Natural killer cell (primary cell): ENCODE measurements around the gene ROBO1. TPM values are rescaled to one million over a fixed set of nuclear protein-coding genes. Genes with fewer than 3 reads are reported as not detected.

Experiments used
- ATAC-seq, 3 donors: fragments of 150-1000 bp in 2 of 3; fragments of 200-7000 bp in 1 of 3; cut with Tn5 transposase; 1 replicate in 1 of 3; 2 replicates in 2 of 3; pipeline ENCODE4 v1.10.0; 2021; ENCODE audit warnings: mild to moderate bottlenecking in 2 of 3, moderate library complexity in 2 of 3
- DNase-seq, 2 donors: peaks; one replicate each; pipeline versions ENCODE4 v3.0.0 to v3.0.0-alpha.2; 2013 to 2021; ENCODE audit warnings: mixed read lengths in 1 of 2
- H3K27ac ChIP-seq: one replicate; pipeline ENCODE4 v1.5.1; 2013; ENCODE audit warnings: mild to moderate bottlenecking, low read length
- H3K27me3 ChIP-seq: one replicate; pipeline ENCODE4 v1.6.1; 2013; ENCODE audit warnings: low read length; ENCODE audit not compliant: control insufficient read depth, insufficient read depth
- H3K36me3 ChIP-seq: one replicate; pipeline ENCODE4 v1.6.1; 2013; ENCODE audit warnings: low read length; ENCODE audit not compliant: control insufficient read depth, insufficient read depth
- H3K4me1 ChIP-seq: one replicate; pipeline ENCODE4 v1.6.1; 2013; ENCODE audit warnings: low read length; ENCODE audit not compliant: control insufficient read depth, insufficient read depth
- H3K4me3 ChIP-seq: one replicate; pipeline ENCODE4 v1.5.1; 2013; ENCODE audit warnings: low read length
- H3K9me3 ChIP-seq: one replicate; pipeline ENCODE4 v1.6.1; 2013; ENCODE audit warnings: low read length; ENCODE audit not compliant: control insufficient read depth, insufficient read depth
- H3K27ac Mint-ChIP-seq, 2 donors: one replicate each; pipeline ENCODE4 v1.8.0; 2022; ENCODE audit warnings: mild to moderate bottlenecking in 2 of 2, mixed read lengths in 2 of 2, moderate library complexity in 1 of 2
- H3K27me3 Mint-ChIP-seq, 2 donors: one replicate each; pipeline ENCODE4 v1.8.0; 2022; ENCODE audit warnings: low read depth in 2 of 2, mixed read lengths in 2 of 2
- H3K36me3 Mint-ChIP-seq: one replicate; pipeline ENCODE4 v1.8.0; 2022; ENCODE audit warnings: mixed read lengths
- H3K4me1 Mint-ChIP-seq, 2 donors: one replicate each; pipeline ENCODE4 v1.8.0; 2022; ENCODE audit warnings: mixed read lengths in 2 of 2
- H3K4me3 Mint-ChIP-seq: one replicate; pipeline ENCODE4 v1.8.0; 2022; ENCODE audit warnings: mild to moderate bottlenecking, moderate library complexity, mixed read lengths
- H3K9me3 Mint-ChIP-seq, 2 donors: one replicate each; pipeline ENCODE4 v1.8.0; 2022; ENCODE audit warnings: mixed read lengths in 2 of 2
- WGBS: methylation state at CpG from one replicate; pipeline ENCODE4 v1.1.7; 2013; ENCODE audit warnings: missing lambda C conversion rate; ENCODE audit not compliant: insufficient coverage; 5-methylcytosine and 5-hydroxymethylcytosine counted together
- intact Hi-C: fragments of 100-400 bp; cut with micrococcal nuclease; formaldehyde crosslinking; loops from one replicate; pipeline ENCODE4 v1.14.2; 2022
- total RNA-seq, 4 donors: library from RNA; stranded (reverse); fragments of 120-200 nt in 1 of 4; gene quantifications; one replicate each; pipeline versions ENCODE4 v1.2.3 to v1.2.4, GENCODE V29; 2013 to 2022
- TF ChIP-seq, protein P1 (sequence below): fragments of 200-600 bp; IDR thresholded peaks from one replicate; pipeline ENCODE4 v1.8.0; 2022; ENCODE audit warnings: antibody characterized with exemption

Gene ROBO1
- total RNA-seq, 3 donors from 2014 or later (not counting 1 experiment from before 2014, with no cell fraction given) = 0.07 TPM; not detected in 2

- no peaks in the 10 kb centered on the region for H3K4me1 Mint-ChIP-seq
These were observed 161.4 kb downstream of the ROBO1 start for GRCh38 chr3:79606414-79606813.

DNA sequence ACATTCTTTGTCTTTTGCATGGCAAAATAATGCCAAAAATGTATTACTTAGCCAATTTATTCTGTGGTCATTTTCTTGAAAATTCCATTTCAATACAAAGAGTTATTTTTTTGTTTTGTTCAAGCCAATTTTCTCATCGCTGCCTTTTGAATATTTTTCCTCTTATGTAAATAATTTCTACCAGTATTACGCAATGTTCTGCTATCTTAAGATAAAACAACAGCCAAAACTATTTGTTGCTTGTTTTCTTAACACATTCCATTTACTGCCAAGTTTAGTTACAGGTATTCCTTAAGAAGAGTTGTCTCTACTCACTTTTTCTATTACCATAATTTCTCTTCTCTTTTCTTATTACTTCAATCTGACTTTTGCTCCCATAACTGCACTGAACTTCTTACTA, 163.1 kb downstream of the ROBO1 start:
- H3K9me3 ChIP-seq = no peaks in the 10 kb centered on the region
- intact Hi-C loops = no loop called here
- no peak for ATAC-seq
- H3K27ac Mint-ChIP-seq = no peak overlapping the region
- no peaks in the 10 kb centered on the region for H3K27me3 ChIP-seq
- DNase-seq = no peak
- H3K4me1 ChIP-seq = no peaks in the 10 kb centered on the region
- no peak overlapping the region for H3K27ac ChIP-seq
- no peak overlapping the region for H3K4me3 Mint-ChIP-seq
- H3K36me3 Mint-ChIP-seq = no peaks in the 10 kb centered on the region
- no peaks in the 10 kb centered on the region for H3K36me3 ChIP-seq
- peaks cover 23 to 25% of the 10 kb centered on the region in 2 donors for H3K9me3 Mint-ChIP-seq
- TF ChIP-seq, protein P1, sequence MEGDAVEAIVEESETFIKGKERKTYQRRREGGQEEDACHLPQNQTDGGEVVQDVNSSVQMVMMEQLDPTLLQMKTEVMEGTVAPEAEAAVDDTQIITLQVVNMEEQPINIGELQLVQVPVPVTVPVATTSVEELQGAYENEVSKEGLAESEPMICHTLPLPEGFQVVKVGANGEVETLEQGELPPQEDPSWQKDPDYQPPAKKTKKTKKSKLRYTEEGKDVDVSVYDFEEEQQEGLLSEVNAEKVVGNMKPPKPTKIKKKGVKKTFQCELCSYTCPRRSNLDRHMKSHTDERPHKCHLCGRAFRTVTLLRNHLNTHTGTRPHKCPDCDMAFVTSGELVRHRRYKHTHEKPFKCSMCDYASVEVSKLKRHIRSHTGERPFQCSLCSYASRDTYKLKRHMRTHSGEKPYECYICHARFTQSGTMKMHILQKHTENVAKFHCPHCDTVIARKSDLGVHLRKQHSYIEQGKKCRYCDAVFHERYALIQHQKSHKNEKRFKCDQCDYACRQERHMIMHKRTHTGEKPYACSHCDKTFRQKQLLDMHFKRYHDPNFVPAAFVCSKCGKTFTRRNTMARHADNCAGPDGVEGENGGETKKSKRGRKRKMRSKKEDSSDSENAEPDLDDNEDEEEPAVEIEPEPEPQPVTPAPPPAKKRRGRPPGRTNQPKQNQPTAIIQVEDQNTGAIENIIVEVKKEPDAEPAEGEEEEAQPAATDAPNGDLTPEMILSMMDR = no peak
- H3K4me3 ChIP-seq = no peak overlapping the region
- WGBS = 54% methylated on average over 2 of the region's 2 CpGs
- H3K4me1 Mint-ChIP-seq = no peaks in the 10 kb centered on the region
- H3K27me3 Mint-ChIP-seq = no peaks in the 10 kb centered on the region

More at GRCh38 chr3:79606414-79606813, 161.4 kb downstream of the ROBO1 start:
- no peak overlapping the region for H3K4me3 Mint-ChIP-seq
- WGBS = no CpG with 5 or more reads among the region's 1 CpG
- TF ChIP-seq, protein P1 = no peak
- no peak for ATAC-seq
- no peak overlapping the region for H3K27ac Mint-ChIP-seq
- no peaks in the 10 kb centered on the region for H3K36me3 ChIP-seq
- no peaks in the 10 kb centered on the region for H3K4me1 ChIP-seq
- no peaks in the 10 kb centered on the region for H3K27me3 Mint-ChIP-seq
- H3K4me3 ChIP-seq = no peak overlapping the region
- H3K27ac ChIP-seq = no peak overlapping the region
- H3K36me3 Mint-ChIP-seq = no peaks in the 10 kb centered on the region
- peaks cover 20 to 22% of the 10 kb centered on the region in 2 donors for H3K9me3 Mint-ChIP-seq
- no peak for DNase-seq
- intact Hi-C loops = no loop called here
- no peaks in the 10 kb centered on the region for H3K9me3 ChIP-seq
- no peaks in the 10 kb centered on the region for H3K27me3 ChIP-seq

- no peaks in the 10 kb centered on the region for H3K36me3 Mint-ChIP-seq
- H3K36me3 ChIP-seq = no peaks in the 10 kb centered on the region
- H3K27me3 ChIP-seq = no peaks in the 10 kb centered on the region
- intact Hi-C loops = no loop called here
- H3K4me3 ChIP-seq = no peak overlapping the region
- H3K4me3 Mint-ChIP-seq = no peak overlapping the region
- H3K27me3 Mint-ChIP-seq = no peaks in the 10 kb centered on the region
- no peaks in the 10 kb centered on the region for H3K9me3 ChIP-seq
- H3K27ac Mint-ChIP-seq = no peak overlapping the region
- DNase-seq = no peak
- H3K9me3 Mint-ChIP-seq = peaks cover 17 to 20% of the 10 kb centered on the region in 2 donors
- no peak overlapping the region for H3K27ac ChIP-seq
- no peak for ATAC-seq
- H3K4me1 ChIP-seq = no peaks in the 10 kb centered on the region
- no peaks in the 10 kb centered on the region for H3K4me1 Mint-ChIP-seq
- TF ChIP-seq, protein P1 = no peak
These were observed 165.4 kb downstream of the ROBO1 start for GRCh38 chr3:79602385-79602784.

GRCh38 chr3:79598594-79598993, 169.2 kb downstream of the ROBO1 start:
- H3K4me1 Mint-ChIP-seq = no peaks in the 10 kb centered on the region
- intact Hi-C loops = no loop called here
- H3K36me3 Mint-ChIP-seq = no peaks in the 10 kb centered on the region
- no peak for DNase-seq
- no peak overlapping the region for H3K4me3 Mint-ChIP-seq
- H3K9me3 ChIP-seq = no peaks in the 10 kb centered on the region
- WGBS = 90% methylated on average over 1 of the region's 1 CpG
- no peak overlapping the region for H3K27ac ChIP-seq
- H3K27me3 ChIP-seq = no peaks in the 10 kb centered on the region
- H3K36me3 ChIP-seq = no peaks in the 10 kb centered on the region
- H3K27me3 Mint-ChIP-seq = no peaks in the 10 kb centered on the region
- no peak overlapping the region for H3K4me3 ChIP-seq
- TF ChIP-seq, protein P1 = no peak
- no peaks in the 10 kb centered on the region for H3K4me1 ChIP-seq
- H3K27ac Mint-ChIP-seq = no peak overlapping the region
- peaks cover 9 to 16% of the 10 kb centered on the region in 2 donors for H3K9me3 Mint-ChIP-seq
- no peak for ATAC-seq
